PC-9 (cell line): ENCODE results near the gene QTRT2. TPM values are rescaled to one million over a fixed set of nuclear protein-coding genes. Genes with fewer than 3 reads are reported as not detected.

Experiments
- BruUV-seq: library from RNA; stranded (reverse); fragments of 400-500 nt; replicated peaks from 2 replicates; lab custom pipeline; 2021; lab: Mats Ljungman, UMichigan
- CTCF ChIA-PET: fragments of 300-600 bp; sonication (Branson Sonifier 250); formaldehyde crosslinking; loops from one replicate; lab custom pipeline; 2022; ENCODE audit warnings: antibody characterized with exemption; lab: Charles Lee
- POLR2A ChIA-PET: fragments of 300-600 bp; sonication (Branson Sonifier 250); formaldehyde crosslinking; loops from one replicate; lab custom pipeline; 2022; ENCODE audit warnings: antibody characterized with exemption; ENCODE audit not compliant: unreplicated experiment; lab: Charles Lee
- DNase-seq, 2 experiments: peaks; one replicate each; pipeline versions ENCODE4 v3.0.0 to v3.0.0-alpha.2; 2015 to 2022; ENCODE audit warnings: mixed read lengths in 1 of 2
- H2AFZ ChIP-seq: fragments of 200-600 bp; sonication (generic); 2 replicates; pipeline ENCODE4 v1.8.1; 2017; ENCODE audit warnings: antibody characterized with exemption
- H3F3A ChIP-seq: fragments of 200-600 bp; sonication (generic); 2 replicates; pipeline ENCODE4 v1.8.1; 2017; ENCODE audit warnings: antibody characterized with exemption, mild to moderate bottlenecking, low read depth; ENCODE audit not compliant: insufficient read depth
- H3K27ac ChIP-seq: fragments of 200-600 bp; sonication (generic); 2 replicates; pipeline ENCODE4 v1.6.1; 2016; ENCODE audit warnings: mixed run types
- H3K27me3 ChIP-seq: fragments of 200-600 bp; sonication (generic); 2 replicates; pipeline ENCODE4 v1.6.1; 2016; ENCODE audit warnings: low read depth, mixed run types; ENCODE audit not compliant: insufficient read depth
- H3K36me3 ChIP-seq: fragments of 200-600 bp; sonication (generic); 2 replicates; pipeline ENCODE4 v1.6.1; 2016; ENCODE audit warnings: low read depth, mixed run types
- H3K4me1 ChIP-seq: fragments of 200-600 bp; sonication (generic); replicated peaks from 2 replicates; pipeline ENCODE4 v1.6.1; 2016; ENCODE audit warnings: mixed run types; ENCODE audit not compliant: insufficient read depth
- H3K4me2 ChIP-seq: fragments of 200-600 bp; sonication (generic); 2 replicates; pipeline ENCODE4 v1.6.1; 2017; ENCODE audit warnings: mixed run types
- H3K4me3 ChIP-seq: fragments of 200-600 bp; sonication (generic); 2 replicates; pipeline ENCODE4 v1.6.1; 2016; ENCODE audit warnings: mixed run types
- H3K79me2 ChIP-seq: fragments of 200-600 bp; sonication (generic); 2 replicates; pipeline ENCODE4 v1.6.1; 2017; ENCODE audit warnings: low read depth, mixed run types
- H3K9me2 ChIP-seq: fragments of 200-600 bp; sonication (generic); 2 replicates; pipeline ENCODE4 v1.8.1; 2017; ENCODE audit warnings: mild to moderate bottlenecking; ENCODE audit not compliant: insufficient read depth
- H3K9me3 ChIP-seq: fragments of 200-600 bp; sonication (generic); 2 replicates; pipeline ENCODE4 v1.8.1; 2016; ENCODE audit warnings: low read depth; ENCODE audit not compliant: insufficient read depth
- H4K20me1 ChIP-seq: fragments of 200-600 bp; sonication (generic); 2 replicates; pipeline ENCODE4 v1.8.1; 2017; ENCODE audit not compliant: insufficient read depth
- CTCF ChIP-seq: fragments of 200-600 bp; sonication (generic); conservative IDR thresholded peaks from 2 replicates; pipeline ENCODE4 v1.6.1; 2017; ENCODE audit warnings: mixed run types, antibody characterized with exemption, mild to moderate bottlenecking, moderate library complexity
- EZH2 ChIP-seq: fragments of 200-600 bp; sonication (generic); IDR thresholded peaks from 2 replicates; pipeline ENCODE4 v1.8.0; 2017; ENCODE audit warnings: antibody characterized with exemption, low read depth
- intact Hi-C: fragments of 100-400 bp; cut with micrococcal nuclease; formaldehyde crosslinking; loops from one replicate; pipeline ENCODE4 v1.10.0; 2022; ENCODE audit not compliant: unreplicated experiment
- total RNA-seq: library from RNA; stranded (reverse); gene quantifications from 2 replicates; pipeline ENCODE4 v1.2.3, GENCODE V29; 2021

Gene QTRT2
- total RNA-seq, 1 experiment from 2014 or later: 30.4 TPM

DNA sequence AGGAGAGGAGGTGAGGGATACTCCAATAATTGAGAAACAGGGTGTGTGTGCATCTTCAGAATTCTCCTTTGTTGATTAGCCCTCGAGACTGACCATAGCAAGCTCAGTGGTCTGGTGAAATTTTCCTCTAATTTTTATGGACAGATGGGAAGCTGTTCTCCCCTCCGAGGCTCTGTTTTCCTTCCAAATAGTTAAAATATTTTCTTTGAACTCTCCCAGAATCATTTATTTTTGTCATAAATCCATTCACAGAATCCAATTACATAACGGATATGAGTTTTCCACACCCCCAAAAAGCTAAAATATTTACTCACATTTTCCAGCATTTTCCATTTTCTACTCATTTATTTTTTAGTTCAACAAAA is 36.5 kb downstream of the QTRT2 start:
- Histone ChIP-seq H3K4me1 (0 out of 2 replicates have a peak, but pooled peaks cover 3% of the 10 kb centered on the region), H4K20me1 (no peaks in the 10 kb centered on the region), H3K27me3 (no peaks in the 10 kb centered on the region), H3K9me3 (no peaks in the 10 kb centered on the region), H3K4me2 (no peak overlapping the region), H3K36me3 (no peaks in the 10 kb centered on the region), H3K9me2 (no peaks in the 10 kb centered on the region), H3K79me2 (no peaks in the 10 kb centered on the region), H3K27ac (no peak overlapping the region), H3K4me3 (no peak overlapping the region), H2AFZ (no peak overlapping the region), H3F3A (no peaks in the 10 kb centered on the region)
- no peak for DNase-seq
- ChIA-PET POLR2A (no interaction called here), CTCF (no interaction called here)
- intact Hi-C loops: no loop called here
- TF ChIP-seq CTCF: no peak
- no peak for TF ChIP-seq EZH2
- no TSS peak for BruUV-seq

- no TSS peak for BruUV-seq
- no peaks in the 10 kb centered on the region for H3K9me3 ChIP-seq
- 0 out of 2 replicates have a peak, but pooled peaks cover 3% of the 10 kb centered on the region for H3K4me1 ChIP-seq
- ChIA-PET POLR2A (no interaction called here), CTCF (no interaction called here)
- H3K27ac ChIP-seq: no peak overlapping the region
- H2AFZ ChIP-seq: no peak overlapping the region
- intact Hi-C loops: no loop called here
- no peaks in the 10 kb centered on the region for H4K20me1 ChIP-seq
- no peaks in the 10 kb centered on the region for H3K27me3 ChIP-seq
- H3K9me2 ChIP-seq: no peaks in the 10 kb centered on the region
- H3K36me3 ChIP-seq: no peaks in the 10 kb centered on the region
- no peaks in the 10 kb centered on the region for H3K79me2 ChIP-seq
- DNase-seq: peak; percentile 56 to 73
- H3K4me3 ChIP-seq: no peak overlapping the region
- no peak for TF ChIP-seq CTCF
- no peak for TF ChIP-seq EZH2
- H3K4me2 ChIP-seq: no peak overlapping the region
- H3F3A ChIP-seq: no peaks in the 10 kb centered on the region
Measured at GRCh38 chr3:114093596-114093995, 37.1 kb downstream of the QTRT2 start.

GRCh38 chr3:114095796-114096195 is 39.3 kb downstream of the QTRT2 start:
- DNase-seq: no peak
- intact Hi-C loops: no loop called here
- ChIA-PET POLR2A (no interaction called here), CTCF (no interaction called here)
- no peak overlapping the region for H3K27ac ChIP-seq
- H3K4me2 ChIP-seq: no peak overlapping the region
- H4K20me1 ChIP-seq: no peaks in the 10 kb centered on the region
- no peak overlapping the region for H2AFZ ChIP-seq
- no peaks in the 10 kb centered on the region for H3K9me3 ChIP-seq
- no peaks in the 10 kb centered on the region for H3K9me2 ChIP-seq
- no TSS peak for BruUV-seq
- no peaks in the 10 kb centered on the region for H3F3A ChIP-seq
- no peak for TF ChIP-seq CTCF
- TF ChIP-seq EZH2: no peak
- no peaks in the 10 kb centered on the region for H3K27me3 ChIP-seq
- H3K4me1 ChIP-seq: 0 out of 2 replicates have a peak, but pooled peaks cover 3% of the 10 kb centered on the region
- H3K4me3 ChIP-seq: no peak overlapping the region
- no peaks in the 10 kb centered on the region for H3K79me2 ChIP-seq
- no peaks in the 10 kb centered on the region for H3K36me3 ChIP-seq
